Inflammatory macrophage treated with lipopolysaccharide for 1 hour (primary cell): ENCODE measurements around the gene FMO1.

ENCODE experiments used
- DNase-seq, 2 donors: peaks; one replicate each; pipeline ENCODE4 v3.0.0-alpha.2; 2020 to 2022

The FMO1 gene, protein sequence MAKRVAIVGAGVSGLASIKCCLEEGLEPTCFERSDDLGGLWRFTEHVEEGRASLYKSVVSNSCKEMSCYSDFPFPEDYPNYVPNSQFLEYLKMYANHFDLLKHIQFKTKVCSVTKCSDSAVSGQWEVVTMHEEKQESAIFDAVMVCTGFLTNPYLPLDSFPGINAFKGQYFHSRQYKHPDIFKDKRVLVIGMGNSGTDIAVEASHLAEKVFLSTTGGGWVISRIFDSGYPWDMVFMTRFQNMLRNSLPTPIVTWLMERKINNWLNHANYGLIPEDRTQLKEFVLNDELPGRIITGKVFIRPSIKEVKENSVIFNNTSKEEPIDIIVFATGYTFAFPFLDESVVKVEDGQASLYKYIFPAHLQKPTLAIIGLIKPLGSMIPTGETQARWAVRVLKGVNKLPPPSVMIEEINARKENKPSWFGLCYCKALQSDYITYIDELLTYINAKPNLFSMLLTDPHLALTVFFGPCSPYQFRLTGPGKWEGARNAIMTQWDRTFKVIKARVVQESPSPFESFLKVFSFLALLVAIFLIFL

DNA sequence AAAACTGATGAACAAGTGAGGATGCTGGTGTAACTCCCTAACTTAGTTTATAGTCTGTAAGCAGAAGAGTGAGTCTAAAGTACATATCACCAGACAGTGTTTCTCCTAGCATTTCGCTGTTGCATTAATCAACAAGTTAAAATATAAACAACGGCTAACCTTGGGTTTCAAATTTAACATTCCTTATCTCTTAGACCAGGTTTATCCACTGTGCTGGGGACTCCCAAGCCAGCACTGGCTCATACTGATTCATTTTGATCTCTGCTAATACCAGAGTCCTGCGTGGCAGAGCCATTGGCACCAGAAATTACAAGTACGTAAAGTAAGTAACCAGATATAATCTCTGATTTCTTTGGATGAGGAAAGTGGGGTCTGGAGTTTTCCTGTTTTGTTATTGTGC is at the start of gene FMO1:
TSS of gene FMO1 (plus strand) at position 193 of the 400 bp plus-strand sequence. CDS start 9,594 bp downstream, outside the sequence.
- no peak for DNase-seq

DNA sequence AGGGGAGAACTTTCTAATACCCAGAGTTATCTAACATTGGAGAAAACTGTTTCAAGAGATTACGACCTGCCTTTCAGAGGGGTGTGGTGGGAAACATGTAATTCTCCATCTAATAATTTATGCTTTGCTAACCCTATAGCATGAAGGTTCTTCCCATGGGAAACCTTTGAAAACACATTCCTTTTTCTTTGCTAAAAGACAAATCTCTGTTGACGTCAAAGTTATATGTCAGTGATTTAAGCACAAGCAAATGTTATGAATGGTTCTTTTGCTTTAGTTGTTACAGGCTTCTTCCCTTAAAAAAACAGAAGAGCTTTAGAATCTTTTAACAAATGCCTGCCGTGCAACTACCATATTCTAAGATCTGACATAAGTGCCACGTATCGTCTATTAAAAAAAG is 44.0 kb upstream of the FMO1 start:
- DNase-seq: no peak

DNA sequence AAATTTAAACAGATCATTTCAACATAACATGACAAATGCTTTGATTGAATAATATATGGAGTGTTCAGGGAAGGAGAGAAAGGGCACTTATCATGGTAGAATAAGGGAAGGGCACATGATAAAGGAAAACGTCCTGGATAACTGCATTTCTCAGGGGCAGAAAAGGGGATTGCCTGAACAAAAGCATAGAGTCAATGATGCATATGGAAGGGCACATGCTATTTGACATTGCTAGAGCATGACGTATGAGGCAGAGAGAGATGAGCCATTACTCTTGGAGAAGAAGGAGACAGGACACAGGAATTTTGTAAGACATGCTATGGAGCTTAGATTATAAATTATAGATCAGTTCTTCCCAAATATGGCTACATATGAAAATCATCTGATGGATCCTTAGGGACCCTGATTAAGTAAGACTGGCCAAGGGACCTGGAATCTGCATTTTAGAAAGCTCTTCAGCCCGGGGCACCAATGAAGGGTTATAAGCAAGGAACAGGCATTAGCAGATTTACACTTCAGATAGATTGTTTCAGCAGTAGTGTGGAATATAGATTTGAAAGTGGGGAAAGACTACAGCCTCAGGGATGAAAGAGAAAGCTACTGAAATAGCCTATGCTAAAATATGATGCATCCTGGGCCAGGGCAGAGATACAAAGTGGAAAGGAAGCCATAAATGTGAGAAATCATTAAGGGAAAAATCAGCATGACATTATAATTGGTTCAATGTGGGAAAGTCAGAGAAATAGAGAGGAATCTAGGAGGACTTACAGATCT is 41.9 kb upstream of the FMO1 start:
- DNase-seq: no peak

DNA sequence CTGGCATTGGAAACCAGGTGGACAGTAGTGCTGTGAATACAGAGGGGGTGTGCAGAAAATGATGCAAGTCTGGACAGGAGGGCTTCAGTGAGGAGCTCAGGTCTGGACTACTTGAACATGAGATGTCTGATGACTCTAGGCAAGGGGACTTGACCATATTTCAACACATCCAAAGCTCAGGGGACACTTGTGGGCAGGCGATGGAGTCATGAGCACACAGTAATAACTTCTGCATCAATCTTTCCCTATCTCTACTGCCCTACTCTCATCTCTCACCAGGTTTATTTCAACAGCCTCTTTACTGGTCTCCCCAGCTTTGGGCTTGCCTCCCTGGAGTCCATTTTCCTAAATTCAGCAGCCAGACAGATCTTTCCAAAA is 41.3 kb upstream of the FMO1 start:
- DNase-seq: no peak

DNA sequence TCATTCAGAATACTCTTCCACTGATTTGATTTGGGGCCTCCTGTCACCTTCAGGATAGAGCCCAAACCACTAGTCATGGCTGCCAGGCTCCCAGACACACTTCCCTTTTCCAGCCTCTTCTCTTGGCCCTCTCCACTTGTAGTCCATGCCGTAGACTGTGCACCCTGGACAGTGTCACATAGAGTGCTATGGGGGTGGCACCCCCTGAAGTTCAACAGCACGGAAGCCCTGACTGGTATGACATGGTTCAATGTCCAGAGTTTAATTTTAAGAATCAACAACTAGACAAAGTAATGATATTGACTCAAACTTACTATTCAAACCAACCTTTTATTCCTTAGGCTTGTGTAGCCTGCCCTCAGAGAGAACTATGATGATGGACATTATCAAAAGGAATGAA is 40.9 kb upstream of the FMO1 start:
- DNase-seq: no peak

DNA sequence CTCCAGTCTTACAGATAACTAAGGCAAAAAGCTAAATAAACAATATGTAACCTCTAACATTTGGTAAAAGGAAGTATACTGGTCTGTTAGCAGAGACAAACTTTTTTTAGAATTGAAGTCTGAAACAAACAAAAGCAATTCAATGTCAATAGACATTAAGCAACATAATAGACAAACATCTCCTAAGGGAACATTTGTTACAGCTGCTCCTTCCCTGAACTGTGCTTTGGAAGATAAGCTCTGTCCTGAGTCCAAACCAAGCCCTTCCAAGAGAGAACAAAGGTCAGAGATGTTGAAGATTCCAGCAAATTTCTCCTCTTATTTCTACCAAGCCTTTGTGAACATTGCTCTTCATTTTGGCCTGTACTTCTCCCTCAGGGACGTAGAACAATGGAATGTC is 37.9 kb upstream of the FMO1 start:
- no peak for DNase-seq

DNA sequence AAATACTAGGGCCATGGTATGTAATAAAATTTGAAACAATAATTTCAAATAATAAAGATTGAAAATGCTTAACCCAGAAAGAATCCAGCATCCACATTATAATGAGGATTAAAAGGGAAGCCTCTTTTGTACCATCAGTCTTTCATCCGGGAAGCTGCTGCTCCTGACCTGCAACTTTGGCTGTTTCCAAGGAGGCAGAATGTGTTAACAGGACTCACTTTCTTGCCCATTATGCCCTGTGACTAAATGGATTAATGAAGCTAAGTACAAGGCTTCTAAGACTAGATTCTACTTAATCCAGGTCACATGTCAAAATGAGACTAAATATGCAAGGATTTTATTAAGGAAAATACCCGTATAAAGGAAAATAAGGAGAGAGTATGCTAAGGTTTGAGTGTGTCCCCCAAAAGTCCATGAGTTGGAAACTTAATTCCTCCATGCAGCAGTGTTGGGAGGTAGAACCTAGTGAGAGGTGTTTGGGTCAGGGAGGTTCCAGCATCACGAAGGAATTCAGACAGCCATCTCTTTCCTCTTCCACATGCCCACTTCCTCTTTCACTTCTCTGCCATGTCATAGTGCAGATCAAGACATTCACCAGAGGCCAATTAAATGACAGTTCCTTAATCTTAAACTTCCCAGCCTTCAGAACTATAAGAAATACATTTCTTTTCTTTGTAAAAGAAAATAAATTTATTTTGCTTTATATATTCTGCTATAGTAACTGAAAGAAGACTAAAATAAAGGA is 35.5 kb upstream of the FMO1 start:
- peak; percentile 42 to 48 for DNase-seq

DNA sequence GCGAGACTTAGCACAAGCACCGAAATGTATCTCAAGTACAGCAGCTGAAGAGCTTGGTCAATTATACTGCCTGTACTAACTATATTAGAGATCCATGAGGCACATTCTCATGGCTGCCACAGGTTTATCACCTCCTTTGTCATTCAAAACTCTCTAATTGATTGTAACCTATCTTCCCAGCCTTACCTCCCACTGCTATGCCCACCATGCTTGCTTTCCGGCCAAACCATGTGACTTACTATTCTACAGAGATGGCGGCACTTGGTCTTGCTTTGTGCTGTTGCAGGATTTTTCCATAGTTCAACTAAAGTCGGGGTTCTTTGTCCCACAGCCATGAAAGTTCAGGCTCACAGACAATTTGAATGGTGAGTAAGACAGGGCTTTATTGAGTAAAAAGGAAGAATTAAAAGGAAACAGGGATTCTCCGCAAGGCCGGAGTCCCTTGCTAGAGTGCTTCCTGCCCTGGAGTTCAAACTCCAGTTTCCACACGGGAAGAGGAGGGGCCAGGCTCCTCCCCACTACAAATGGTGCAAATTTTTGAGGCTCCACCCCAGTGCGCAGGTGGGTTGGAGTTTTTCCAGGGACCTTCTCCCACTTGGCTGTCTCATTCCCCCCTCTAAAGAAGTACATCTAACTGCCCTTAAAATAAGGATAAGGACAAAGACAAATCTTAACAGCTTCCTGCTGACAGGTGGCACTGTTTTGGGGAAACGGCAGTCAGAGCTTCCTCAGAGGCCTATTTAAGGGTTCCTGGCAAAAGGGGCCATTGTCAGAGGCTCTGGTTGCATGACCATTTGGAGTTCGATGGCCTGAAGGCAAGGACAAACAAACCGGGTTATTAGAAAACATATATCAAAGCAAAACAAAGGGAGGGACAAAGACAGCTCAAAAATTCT is 34.5 kb upstream of the FMO1 start:
- DNase-seq: no peak

DNA sequence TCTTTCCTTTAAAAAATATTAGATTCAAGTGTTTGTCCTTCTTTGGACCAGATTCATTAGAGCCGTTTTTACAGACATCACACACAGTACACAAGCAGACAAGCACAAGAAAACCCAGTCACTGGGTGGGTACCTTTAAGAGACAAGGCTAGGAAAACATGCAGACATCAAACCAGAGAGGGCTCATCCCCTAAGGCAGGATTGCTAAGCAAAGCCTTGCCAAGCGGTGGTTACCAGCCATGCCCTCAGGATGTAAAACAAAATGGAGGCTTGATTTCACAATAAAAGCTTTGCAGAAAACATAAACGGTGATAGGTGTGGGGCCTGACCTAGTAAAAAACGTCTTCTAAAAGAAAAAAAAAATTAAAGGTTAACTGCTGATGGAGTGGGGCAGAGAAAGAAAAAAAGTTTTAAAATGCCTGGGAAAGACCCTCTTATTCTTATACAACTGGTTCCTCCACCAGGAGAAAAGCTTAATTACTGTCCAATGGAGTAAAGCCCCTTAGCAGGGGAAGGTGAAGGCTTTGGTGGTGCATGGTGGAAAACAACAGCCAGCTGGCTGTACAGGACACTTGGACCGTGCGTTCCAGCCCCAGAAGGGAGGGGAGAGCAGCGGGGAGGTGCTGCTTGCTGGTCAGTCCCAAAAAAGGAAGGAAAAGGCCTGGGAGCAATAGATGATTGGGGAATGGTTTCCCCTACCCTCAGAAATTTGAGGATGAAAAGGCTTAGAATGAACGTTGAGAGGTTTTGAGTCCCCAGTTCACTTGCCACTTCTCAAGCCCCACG is 30.4 kb upstream of the FMO1 start:
- no peak for DNase-seq

DNA sequence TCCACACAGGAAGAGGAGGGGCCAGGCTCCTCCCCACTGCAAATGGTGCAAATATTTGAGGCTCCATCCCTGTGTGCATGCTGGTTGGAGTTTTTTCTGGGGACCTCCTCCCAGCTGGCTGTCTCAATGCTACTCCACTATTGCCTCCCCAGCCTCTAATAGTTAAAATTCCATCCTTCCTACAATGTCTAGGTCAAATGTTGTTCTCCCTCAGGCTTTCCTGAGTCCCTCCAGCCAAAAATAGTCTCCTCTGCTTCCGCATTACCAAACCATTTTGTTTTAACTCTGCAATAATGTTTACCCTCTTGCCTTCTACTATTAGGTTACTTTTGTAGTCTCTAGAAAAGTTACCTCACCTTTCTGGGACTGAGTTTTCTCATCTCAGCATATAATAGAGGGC is 29.6 kb upstream of the FMO1 start:
- DNase-seq: no peak

DNA sequence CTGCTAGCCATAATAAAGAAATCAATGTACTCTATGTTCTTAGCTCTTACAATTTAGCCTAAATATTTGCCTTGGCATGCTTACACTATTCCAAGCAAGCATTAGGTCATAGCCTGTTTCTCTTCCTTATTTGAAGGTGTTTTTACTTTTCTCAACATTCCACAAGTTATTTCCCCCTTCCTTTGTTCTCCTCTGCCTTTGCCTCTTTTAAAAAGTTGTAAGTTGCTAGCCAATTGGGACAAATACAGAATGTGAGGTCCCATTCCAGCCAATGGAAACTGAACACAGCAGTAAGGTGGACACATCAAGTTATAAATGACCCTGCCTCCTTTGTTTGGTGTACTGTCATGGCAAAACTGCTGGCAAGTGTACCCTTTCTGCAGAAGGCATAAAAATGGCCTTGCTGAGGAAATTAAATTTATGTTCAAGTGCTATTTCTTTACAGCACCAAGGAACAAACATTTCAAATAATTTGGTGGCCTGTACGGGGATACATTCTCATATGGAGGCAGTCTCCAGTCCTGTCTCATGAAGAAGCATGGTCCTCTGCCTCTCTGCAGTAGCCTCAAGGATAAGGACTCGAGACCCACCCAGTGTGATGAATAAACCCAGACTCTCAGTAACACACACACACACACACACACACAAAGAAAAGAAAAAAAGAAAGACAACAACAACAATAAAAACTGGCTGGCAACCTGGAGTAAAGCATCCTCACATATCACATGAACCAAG is 28.8 kb upstream of the FMO1 start:
- DNase-seq: no peak

DNA sequence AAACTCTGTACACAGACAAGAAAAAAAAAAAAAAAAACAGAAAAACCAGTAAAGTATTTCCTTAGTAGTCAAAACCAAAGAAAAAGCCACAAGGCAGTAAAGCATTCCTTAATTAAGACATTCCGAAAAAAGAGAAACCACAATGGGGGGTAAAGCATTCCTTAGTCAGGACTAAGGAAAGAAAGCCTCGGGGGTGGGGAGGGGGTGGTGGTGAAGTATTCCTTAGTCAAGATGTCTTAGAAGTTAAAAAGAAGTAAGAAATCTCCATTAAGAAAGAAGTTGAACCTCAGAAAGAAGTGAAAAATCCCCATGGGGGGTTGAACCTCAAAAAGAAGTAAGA is 28.2 kb upstream of the FMO1 start:
- no peak for DNase-seq

DNA sequence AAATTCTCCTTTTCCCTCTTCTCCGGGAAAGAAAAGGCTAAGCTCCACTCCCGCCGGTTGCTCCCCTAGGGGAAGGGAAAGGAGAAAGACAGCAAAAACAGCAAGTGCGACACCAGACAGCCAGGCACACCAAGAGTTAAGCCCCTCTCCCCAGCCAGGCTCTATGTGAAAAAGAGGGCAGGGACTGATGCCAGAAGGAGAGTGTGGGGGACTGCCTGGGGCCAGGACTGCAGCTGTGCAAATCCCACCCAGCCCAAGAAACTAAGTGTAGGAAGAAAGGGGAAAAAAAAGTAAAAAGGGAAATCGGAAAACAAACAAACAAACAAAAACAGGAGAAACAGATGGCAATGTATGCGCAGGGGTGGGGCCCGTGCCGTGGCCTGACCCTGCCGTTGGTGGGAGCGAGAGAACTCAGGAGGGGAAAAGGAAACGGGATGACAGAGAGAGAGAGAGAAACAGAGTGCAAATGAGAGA is 27.7 kb upstream of the FMO1 start:
- no peak for DNase-seq

DNA sequence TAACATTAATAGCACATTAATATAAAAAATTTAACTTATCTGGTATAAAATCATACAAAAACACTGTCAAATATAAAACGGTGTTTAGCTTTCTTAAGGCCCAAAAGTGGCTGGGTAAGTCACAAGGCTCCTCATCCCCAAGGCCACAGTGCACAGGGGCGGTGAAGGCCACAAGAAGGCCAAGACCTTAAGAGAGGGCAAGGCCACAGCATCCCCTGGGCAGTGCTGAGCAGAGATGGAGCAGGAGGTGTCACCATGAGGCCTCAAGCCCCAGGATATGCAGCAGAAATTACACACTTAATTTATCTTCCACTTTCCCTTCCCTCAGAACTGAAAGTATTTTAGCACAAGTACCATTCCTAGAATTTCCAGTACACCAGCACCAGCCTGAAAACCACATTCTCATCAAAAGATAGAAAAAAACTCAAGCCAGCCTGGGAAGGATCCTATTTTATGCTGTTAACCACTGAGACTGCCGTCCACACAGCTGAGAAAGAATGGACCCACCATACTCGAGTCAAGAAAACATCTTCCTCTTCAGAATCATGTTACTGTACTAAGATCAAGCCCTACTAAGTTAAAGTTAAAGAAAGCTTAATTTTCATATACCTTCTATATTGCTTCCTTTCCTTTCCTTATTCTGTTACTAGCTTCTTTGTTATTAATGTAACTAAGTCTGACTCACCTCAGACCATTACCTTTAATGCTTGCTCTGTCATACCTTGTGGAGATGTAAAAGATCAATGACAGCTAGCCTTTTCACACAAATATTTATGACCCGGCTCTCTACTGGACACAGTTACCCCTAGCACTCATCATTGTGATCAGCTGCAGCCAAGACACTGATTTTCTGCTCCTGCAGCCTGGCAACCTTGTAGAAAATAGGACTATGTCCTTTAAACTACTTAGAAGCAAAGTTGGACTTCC is 26.4 kb upstream of the FMO1 start:
- no peak for DNase-seq

DNA sequence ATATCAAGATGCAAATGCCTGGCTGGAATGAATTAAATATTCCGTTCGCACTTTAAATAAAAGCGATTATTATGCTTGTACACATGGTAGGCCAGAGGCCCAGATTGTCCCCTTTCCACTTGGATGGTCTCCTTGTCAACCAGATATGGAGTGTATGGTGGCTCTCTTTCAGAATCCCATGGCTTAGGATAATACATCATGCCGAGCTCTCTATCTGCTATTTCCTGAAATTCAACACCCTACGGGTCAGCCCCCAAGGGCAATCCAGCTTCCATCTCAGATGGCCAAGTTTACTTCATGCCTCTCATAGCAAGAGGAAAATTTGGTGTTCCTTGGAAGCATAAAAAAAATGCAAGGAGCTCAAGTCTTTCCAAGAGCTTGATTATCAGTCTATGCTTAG is 25.4 kb upstream of the FMO1 start:
- no peak for DNase-seq

DNA sequence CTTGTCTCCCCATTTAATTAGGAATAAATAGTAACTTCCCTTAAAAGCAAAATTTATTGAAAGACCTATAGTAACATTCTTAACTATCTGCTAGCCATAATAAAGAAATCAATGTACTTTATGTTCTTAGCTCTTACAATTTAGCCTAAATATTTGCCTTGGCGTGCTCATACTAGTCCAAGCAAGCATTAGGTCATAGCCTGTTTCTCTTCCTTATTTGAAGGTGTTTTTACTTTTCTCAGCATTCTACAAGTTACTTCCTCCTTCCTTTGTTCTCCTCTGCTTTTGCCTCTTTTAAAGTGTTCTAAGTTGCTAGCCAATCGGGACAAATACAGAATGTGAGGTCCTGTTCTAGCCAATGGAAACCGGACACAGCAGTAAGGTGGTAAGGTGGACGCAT is 24.0 kb upstream of the FMO1 start:
- peak; percentile 9 to 25 for DNase-seq

DNA sequence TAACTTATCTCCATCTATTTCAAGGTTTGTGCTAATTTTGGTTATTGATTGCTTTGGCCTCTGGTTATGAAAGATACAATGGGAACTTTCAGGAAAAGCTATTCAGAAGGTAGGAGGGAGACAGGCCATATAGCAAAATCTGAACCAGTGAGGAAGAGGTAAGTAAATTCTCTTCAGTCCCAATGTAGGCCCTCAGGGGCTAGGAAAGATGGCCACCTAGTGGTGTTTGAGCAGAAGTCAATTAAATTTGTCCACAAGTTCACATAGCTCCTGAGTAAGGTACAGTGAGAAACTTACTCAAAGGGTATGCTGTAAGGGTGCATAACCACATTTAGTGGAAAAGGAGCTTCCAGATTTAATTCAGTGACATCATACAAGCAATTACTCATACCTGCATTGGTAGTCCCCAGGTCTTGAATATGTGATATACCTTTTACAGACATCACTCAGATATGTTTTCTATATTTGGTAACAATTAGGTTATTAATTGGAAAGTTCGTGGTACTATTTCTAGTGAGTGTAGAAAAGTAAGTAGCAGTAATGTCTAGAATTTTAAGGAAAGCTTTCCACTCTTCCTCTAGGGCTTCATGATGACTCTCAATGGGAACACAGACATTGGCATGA is 21.4 kb upstream of the FMO1 start:
- DNase-seq: peak; percentile 30 to 54

DNA sequence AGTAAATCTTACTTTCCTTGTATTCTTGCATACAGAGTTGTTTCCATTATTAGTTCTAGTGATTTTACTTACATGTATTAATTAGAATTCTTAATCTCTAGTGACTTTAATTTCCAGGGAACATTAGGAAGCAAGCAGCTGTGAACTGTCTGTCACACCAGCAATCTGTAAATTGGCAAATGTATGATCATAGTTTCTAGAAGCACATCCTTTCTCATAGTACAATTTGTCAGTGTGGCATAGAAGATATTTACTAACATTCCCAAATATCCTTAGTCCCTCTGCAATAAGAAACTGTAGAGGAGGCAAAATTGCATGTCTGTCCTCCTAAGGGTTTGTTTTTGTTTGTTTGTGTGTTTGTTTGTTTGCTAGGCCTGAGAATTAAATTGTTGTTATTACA is 17.0 kb upstream of the FMO1 start:
- DNase-seq: no peak

DNA sequence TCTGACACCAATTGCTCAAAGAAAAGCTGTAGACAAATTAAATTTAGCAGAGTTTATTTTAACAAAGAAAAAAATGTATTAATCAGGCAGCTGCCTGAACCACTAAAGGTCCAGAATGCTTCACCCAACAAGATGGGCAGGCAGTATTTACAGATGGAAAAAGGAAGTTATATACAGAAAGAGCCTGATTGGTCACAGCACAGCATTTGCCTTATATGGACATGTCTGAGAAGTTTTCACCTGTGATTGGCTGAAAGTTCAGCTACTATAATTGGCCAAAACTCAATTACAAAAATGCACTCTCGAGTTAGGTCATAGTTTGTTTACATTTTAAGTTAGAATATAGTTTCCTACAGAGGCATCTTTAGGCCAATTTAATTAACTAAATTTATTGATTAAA is 15.1 kb upstream of the FMO1 start:
- no peak for DNase-seq
